GM12878 (cell line): ENCODE results near the gene STON1. TPM values are rescaled to one million over a fixed set of nuclear protein-coding genes. Genes with fewer than 3 reads are reported as not detected.
"Not testable (repeated sequence)": the region's sequence is repeated elsewhere in the genome, so short reads cannot be mapped to it uniquely, and the experiment has no call there.

Experiments used
- ATAC-seq: fragments of 200-7000 bp; cut with Tn5 transposase; 3 replicates; pipeline ENCODE4 v1.9.1; 2020; ENCODE audit warnings: mild to moderate bottlenecking, moderate library complexity
- BruUV-seq: library from RNA; stranded (reverse); fragments of 400-500 nt; replicated peaks from 2 replicates; lab custom pipeline; 2021; lab: Mats Ljungman, UMichigan
- CTCF ChIA-PET: fragments of 300-600 bp; sonication (Branson Sonifier 250); formaldehyde crosslinking; extraction: SDS; loops from one replicate; lab custom pipeline; 2021; ENCODE audit warnings: inconsistent platforms; lab: Yijun Ruan, JAX
- POLR2A ChIA-PET: fragments of 350-600 bp; formaldehyde crosslinking; extraction: SDS; loops from one replicate; lab custom pipeline; 2021; ENCODE audit warnings: inconsistent platforms; lab: Charles Lee
- RAD21 ChIA-PET: fragments of 300-600 bp; sonication (Branson Sonifier 250); formaldehyde crosslinking; loops from one replicate; lab custom pipeline; 2023; ENCODE audit warnings: antibody characterized with exemption; ENCODE audit not compliant: unreplicated experiment; lab: Charles Lee
- SMC1A ChIA-PET: fragments of 300-600 bp; sonication (Branson Sonifier 250); formaldehyde crosslinking; loops from one replicate; lab custom pipeline; 2023; ENCODE audit not compliant: unreplicated experiment, uncharacterized antibody; lab: Charles Lee
- DNase-seq: peaks from one replicate; pipeline ENCODE4 v3.0.0-alpha.2; 2011; ENCODE audit warnings: low read depth, low spot score
- FAIRE-seq: peaks from 3 replicates; lab custom pipeline; 2011; peaks lifted over from hg19 to GRCh38; lab: Jason Lieb, UNC
- H2AFZ ChIP-seq: 2 replicates; pipeline ENCODE4 v1.6.0; 2011; ENCODE audit warnings: low read depth, low read length, control low read depth; ENCODE audit not compliant: control insufficient read depth
- H3K27ac ChIP-seq: 2 replicates; pipeline ENCODE4 v1.5.1; 2011; ENCODE audit warnings: control low read depth; ENCODE audit not compliant: control insufficient read depth, insufficient read depth
- H3K27me3 ChIP-seq, 2 experiments: replicated peaks in 1 of 2; 2 replicates each; pipeline versions ENCODE4 v1.6.0 to v1.6.1; 2011; ENCODE audit warnings: low read length in 1 of 2; ENCODE audit not compliant: control insufficient read depth in 2 of 2, insufficient read depth in 2 of 2
- H3K36me3 ChIP-seq, 2 experiments: 2 replicates each; pipeline ENCODE4 v1.5.1; 2011; ENCODE audit warnings: low read length in 1 of 2; ENCODE audit not compliant: control insufficient read depth in 2 of 2, insufficient read depth in 2 of 2
- H3K4me1 ChIP-seq: 2 replicates; pipeline ENCODE4 v1.6.1; 2011; ENCODE audit warnings: mild to moderate bottlenecking, low read length, moderate library complexity, mixed read lengths; ENCODE audit not compliant: control insufficient read depth, insufficient read depth
- H3K4me2 ChIP-seq: 2 replicates; pipeline ENCODE4 v1.6.0; 2011; ENCODE audit warnings: control low read depth; ENCODE audit not compliant: control insufficient read depth, insufficient read depth
- H3K4me3 ChIP-seq: fragments of 200-600 bp; sonication (generic); 2 replicates; pipeline ENCODE4 v1.5.1; 2016
- H3K79me2 ChIP-seq: 2 replicates; pipeline ENCODE4 v1.6.0; 2011; ENCODE audit warnings: low read length; ENCODE audit not compliant: control insufficient read depth, insufficient read depth
- H3K9ac ChIP-seq: 2 replicates; pipeline ENCODE4 v1.8.0; 2011; ENCODE audit warnings: low read length, control low read depth, mixed read lengths; ENCODE audit not compliant: control insufficient read depth, insufficient read depth
- H3K9me3 ChIP-seq: replicated peaks from 3 replicates; pipeline ENCODE4 v1.5.1; 2011; ENCODE audit warnings: mild to moderate bottlenecking, low read length; ENCODE audit not compliant: control insufficient read depth, insufficient read depth
- H4K20me1 ChIP-seq: 2 replicates; pipeline ENCODE4 v1.6.0; 2011; ENCODE audit not compliant: control insufficient read depth, insufficient read depth
- NR2C2 ChIP-seq: IDR thresholded peaks from 2 replicates; pipeline ENCODE4 v1.6.1; 2011; ENCODE audit warnings: borderline replicate concordance, low read depth; ENCODE audit not compliant: control insufficient read depth, insufficient read length
- PAX8 ChIP-seq: fragments of 450-650 bp; IDR thresholded peaks from 2 replicates; pipeline ENCODE4 v1.6.1; 2017; ENCODE audit warnings: mild to moderate bottlenecking, moderate library complexity
- SIN3A ChIP-seq: IDR thresholded peaks from 2 replicates; pipeline ENCODE4 v1.6.1; 2012; ENCODE audit warnings: low read depth, low read length, improper control_type of control experiment
- TCF7 ChIP-seq: IDR thresholded peaks from 2 replicates; pipeline ENCODE4 v1.6.1; 2014; ENCODE audit warnings: antibody characterized with exemption, borderline replicate concordance
- YY1 ChIP-seq: IDR thresholded peaks from 2 replicates; pipeline ENCODE4 v1.6.1; 2011; ENCODE audit warnings: low read depth, mild to moderate bottlenecking, low read length
- ZBTB11 ChIP-seq: fragments of 450-650 bp; formaldehyde crosslinking; IDR thresholded peaks from 2 replicates; pipeline ENCODE4 v1.5.0; 2022; ENCODE audit warnings: mild to moderate bottlenecking, missing genetic modification characterization
- WGBS: methylation state at CpG from one replicate; pipeline ENCODE4 v1.1.6; 2016; ENCODE audit warnings: low lambda C conversion rate; ENCODE audit not compliant: insufficient replicate concordance, insufficient coverage; ENCODE audit errors: missing lambda C conversion rate; 5-methylcytosine and 5-hydroxymethylcytosine counted together
- in situ Hi-C: fragments of 300-500 bp; cut with MboI; formaldehyde crosslinking; loops from 9 replicates; pipeline ENCODE4 v1.14.3; 2018; ENCODE audit warnings: mixed read lengths
- intact Hi-C: fragments of 100-400 bp; cut with micrococcal nuclease; formaldehyde crosslinking; loops from one replicate; pipeline ENCODE4 v1.14.2; 2022; ENCODE audit not compliant: unreplicated experiment
- polyA plus RNA-seq, 11 experiments: library from polyadenylated mRNA; depleted of rRNA in 4 of 11; unstranded in 6 of 11; stranded (reverse) in 5 of 11; fragments of >200 nt; fragmentation: Nextera tagmentation in 4 of 11; fragmentation: Illumina TruSeq in 1 of 11; extraction: Ambion mirVana in 4 of 11; extraction: Trizol in 1 of 11; gene quantifications; 1 replicate in 1 of 11; 2 replicates in 10 of 11; pipeline versions ENCODE4 v1.2.1 to v1.2.3, GENCODE V29; 2011 to 2016; ENCODE audit warnings: inconsistent platforms in 2 of 11, missing spikeins in 2 of 11, low read depth in 1 of 11
- total RNA-seq, 4 experiments: library from RNA; depleted of rRNA in 3 of 4; stranded (reverse); fragments of >200 nt in 3 of 4; fragmentation: Illumina TruSeq in 1 of 4; extraction: Trizol in 1 of 4; gene quantifications; 2 replicates each; pipeline versions ENCODE4 v1.2.1 to v1.2.3, GENCODE V29; 2013 to 2021

The STON1 gene
- total and polyA plus RNA-seq, 10 of the 15 experiments (the other 5 are each of a cell fraction or from before 2014, with no cell fraction given) = 0.11 to 0.90 (median 0.22) TPM; not detected in 2

GRCh38 chr2:48592067-48592466, 62.1 kb downstream of the STON1 start (continued):
- TF ChIP-seq SIN3A (no peak), TCF7 (no peak), PAX8 (no peak), ZBTB11 (CRISPR knock-in tag) (no peak), YY1 (no peak), NR2C2 (no peak)

DNA sequence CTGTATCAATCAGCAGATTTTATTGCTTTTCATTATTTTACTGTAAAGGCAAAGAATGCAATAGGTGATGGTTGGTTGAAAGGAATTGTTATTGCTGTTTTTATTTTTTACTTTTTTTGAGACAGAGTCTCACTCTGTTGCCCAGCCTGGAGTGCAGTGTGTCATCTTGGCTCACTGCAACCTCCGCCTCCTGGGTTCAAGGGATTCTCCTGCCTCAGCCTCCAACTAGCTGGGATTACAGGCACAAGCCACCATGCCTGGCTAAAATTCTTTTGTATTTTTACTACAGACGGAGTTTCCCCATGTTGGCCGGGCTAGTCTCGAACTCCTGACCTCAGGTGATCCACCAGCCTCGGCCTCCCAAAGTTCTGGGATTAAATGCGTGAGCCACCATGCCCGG, 66.8 kb downstream of the STON1 start:
- SMC1A ChIA-PET, H3K4me1 ChIP-seq, intact Hi-C loops, H4K20me1 ChIP-seq, ATAC-seq, RAD21 ChIA-PET, in situ Hi-C loops, H2AFZ ChIP-seq, H3K9ac ChIP-seq, FAIRE-seq, H3K4me3 ChIP-seq, H3K4me2 ChIP-seq, DNase-seq, H3K27me3 ChIP-seq, H3K36me3 ChIP-seq, BruUV-seq, CTCF ChIA-PET, H3K9me3 ChIP-seq, POLR2A ChIA-PET, H3K27ac ChIP-seq, H3K79me2 ChIP-seq: not testable (repeated sequence)
- 30% methylated on average over 7 of the region's 7 CpGs for WGBS
